ACC112 (cell line): ENCODE measurements around the gene NOL9.

Experiments
- H2AFZ ChIP-seq: fragments of 200-600 bp; sonication (generic); one replicate; pipeline ENCODE4 v1.6.0; 2017; ENCODE audit warnings: antibody characterized with exemption, low read length; ENCODE audit not compliant: unreplicated experiment
- H3K27ac ChIP-seq: fragments of 200-600 bp; sonication (generic); 2 replicates; pipeline ENCODE4 v1.5.1; 2014; ENCODE audit warnings: low read depth, mild to moderate bottlenecking, antibody characterized with exemption, low read length, moderate library complexity
- H3K27me3 ChIP-seq: fragments of 200-600 bp; sonication (generic); 2 replicates; pipeline ENCODE4 v1.6.1; 2014; ENCODE audit warnings: mild to moderate bottlenecking, antibody characterized with exemption, low read length, moderate library complexity, mixed read lengths; ENCODE audit not compliant: insufficient read depth
- H3K36me3 ChIP-seq: fragments of 200-600 bp; sonication (generic); 2 replicates; pipeline ENCODE4 v1.6.1; 2016; ENCODE audit warnings: mild to moderate bottlenecking, antibody characterized with exemption, low read length, moderate library complexity, mixed read lengths; ENCODE audit not compliant: insufficient read depth
- H3K4me1 ChIP-seq: fragments of 200-600 bp; sonication (generic); one replicate; pipeline ENCODE4 v1.6.1; 2016; ENCODE audit warnings: low read length, mixed read lengths; ENCODE audit not compliant: insufficient read depth, unreplicated experiment, control insufficient read depth
- H3K4me3 ChIP-seq: fragments of 200-600 bp; sonication (generic); 2 replicates; pipeline ENCODE4 v1.5.1; 2014; ENCODE audit warnings: mild to moderate bottlenecking, low read depth, low read length
- H3K79me2 ChIP-seq: fragments of 200-600 bp; sonication (generic); one replicate; pipeline ENCODE4 v1.6.0; 2016; ENCODE audit warnings: low read length; ENCODE audit not compliant: control insufficient read depth, unreplicated experiment, insufficient read depth

The NOL9 gene

GRCh38 chr1:6588893-6589520, 34.7 kb upstream of the NOL9 start:
- no peaks in the 10 kb centered on the region for H3K27me3 ChIP-seq
- no peak overlapping the region for H3K4me3 ChIP-seq
- H3K79me2 ChIP-seq = peaks cover 3% of the 10 kb centered on the region
- H3K36me3 ChIP-seq = peaks cover 6% of the 10 kb centered on the region; the same call in 1 of the 2 replicates
- H3K4me1 ChIP-seq = no peaks in the 10 kb centered on the region
- H2AFZ ChIP-seq = no peak overlapping the region
- no peak overlapping the region for H3K27ac ChIP-seq

GRCh38 chr1:6588128-6588892, 34.0 kb upstream of the NOL9 start:
- H3K27me3 ChIP-seq = no peaks in the 10 kb centered on the region
- peaks cover 3% of the 10 kb centered on the region for H3K79me2 ChIP-seq
- H2AFZ ChIP-seq = no peak overlapping the region
- no peak overlapping the region for H3K4me3 ChIP-seq
- H3K27ac ChIP-seq = no peak overlapping the region
- no peaks in the 10 kb centered on the region for H3K4me1 ChIP-seq
- H3K36me3 ChIP-seq = no peaks in the 10 kb centered on the region

- no peak overlapping the region for H3K27ac ChIP-seq
- H3K36me3 ChIP-seq = no peaks in the 10 kb centered on the region
- H2AFZ ChIP-seq = no peak overlapping the region
- H3K79me2 ChIP-seq = no peaks in the 10 kb centered on the region
- H3K4me3 ChIP-seq = no peak overlapping the region
- H3K4me1 ChIP-seq = no peaks in the 10 kb centered on the region
- no peaks in the 10 kb centered on the region for H3K27me3 ChIP-seq
These were observed 33.1 kb upstream of the NOL9 start for GRCh38 chr1:6587261-6588005.

GRCh38 chr1:6586404-6586816, 32.1 kb upstream of the NOL9 start:
- Histone ChIP-seq H3K79me2 (no peaks in the 10 kb centered on the region), H3K4me3 (no peak overlapping the region), H2AFZ (no peak overlapping the region), H3K4me1 (peaks cover 5% of the 10 kb centered on the region), H3K36me3 (no peaks in the 10 kb centered on the region), H3K27me3 (no peaks in the 10 kb centered on the region), H3K27ac (no peak overlapping the region)

- Histone ChIP-seq H2AFZ (no peak overlapping the region), H3K27ac (no peak overlapping the region), H3K79me2 (peaks cover under 1% of the 10 kb centered on the region), H3K4me1 (peaks cover 10% of the 10 kb centered on the region), H3K36me3 (no peaks in the 10 kb centered on the region), H3K4me3 (no peak overlapping the region), H3K27me3 (no peaks in the 10 kb centered on the region)
These were observed 31.5 kb upstream of the NOL9 start for GRCh38 chr1:6585841-6586240.

GRCh38 chr1:6585081-6585722, 30.9 kb upstream of the NOL9 start:
- Histone ChIP-seq H3K27ac (no peak overlapping the region), H2AFZ (no peak overlapping the region), H3K4me3 (no peak overlapping the region), H3K36me3 (no peaks in the 10 kb centered on the region), H3K27me3 (no peaks in the 10 kb centered on the region), H3K4me1 (peaks cover 14% of the 10 kb centered on the region), H3K79me2 (peaks cover 7% of the 10 kb centered on the region)

GRCh38 chr1:6584126-6585080, 30.1 kb upstream of the NOL9 start:
- Histone ChIP-seq H3K36me3 (no peaks in the 10 kb centered on the region), H3K4me1 (peaks cover 16% of the 10 kb centered on the region), H3K27ac (no peak overlapping the region)

GRCh38 chr1:6582370-6582769, 28.1 kb upstream of the NOL9 start:
- no peak overlapping the region for H3K4me3 ChIP-seq
- peaks cover 33% of the 10 kb centered on the region for H3K4me1 ChIP-seq
- no peak overlapping the region for H3K27ac ChIP-seq
- H3K79me2 ChIP-seq = peaks cover 10% of the 10 kb centered on the region
- no peak overlapping the region for H2AFZ ChIP-seq
- H3K36me3 ChIP-seq = no peaks in the 10 kb centered on the region
- no peaks in the 10 kb centered on the region for H3K27me3 ChIP-seq

More at GRCh38 chr1:6584126-6585080, 30.1 kb upstream of the NOL9 start:
- Histone ChIP-seq H3K4me3 (no peak overlapping the region), H2AFZ (no peak overlapping the region), H3K79me2 (peaks cover 10% of the 10 kb centered on the region), H3K27me3 (no peaks in the 10 kb centered on the region)

GRCh38 chr1:6581561-6582305, 27.4 kb upstream of the NOL9 start:
- Histone ChIP-seq H3K4me3 (no peak overlapping the region), H3K36me3 (no peaks in the 10 kb centered on the region), H3K27ac (no peak overlapping the region), H3K4me1 (peaks cover 33% of the 10 kb centered on the region), H3K79me2 (peaks cover 10% of the 10 kb centered on the region), H2AFZ (no peak overlapping the region), H3K27me3 (no peaks in the 10 kb centered on the region)
